ENCODE measurements around the gene TNFAIP1. TPM values are rescaled to one million over a fixed set of nuclear protein-coding genes. Genes with fewer than 3 reads are reported as not detected.

TNFAIP1 gene
- total RNA-seq, 1 experiment from 2014 or later: 19.7 TPM

GRCh38 chr17:28395968-28396367 lies 60.4 kb downstream of the TNFAIP1 start:
- no peak for DNase-seq (ENCODE audit: low read depth)

Other genes with a start within 250 kb of the TNFAIP1 start
- 24.9 and 27.2 TPM in 2 replicates for gene TMEM97, start 16.6 kb upstream of the TNFAIP1 start, total RNA-seq (2014; rRNA removed)
- 26.5 and 27.3 TPM in 2 replicates for gene IFT20, start 289 bp upstream of the TNFAIP1 start, total RNA-seq (2014; rRNA removed)
- 121 and 127 TPM in 2 replicates for gene POLDIP2, start 21.8 kb downstream of the TNFAIP1 start, total RNA-seq (2014; rRNA removed)
- gene SEBOX, start 29.4 kb downstream of the TNFAIP1 start, total RNA-seq (2014; rRNA removed): not detected in 2 replicates
- 0.40 TPM in 1 of 2 replicates, not detected in the other for gene VTN, start 34.5 kb downstream of the TNFAIP1 start, total RNA-seq (2014; rRNA removed)
- gene SARM1, start 35.9 kb downstream of the TNFAIP1 start, total RNA-seq (2014; rRNA removed): 13.5 and 18.5 TPM in 2 replicates
- gene SLC46A1, start 70.5 kb downstream of the TNFAIP1 start, total RNA-seq (2014; rRNA removed): 1.0 and 1.2 TPM in 2 replicates
- not detected in 2 replicates for gene SLC13A2, start 137.9 kb downstream of the TNFAIP1 start, total RNA-seq (2014; rRNA removed)
- gene FOXN1, start 170.6 kb downstream of the TNFAIP1 start, total RNA-seq (2014; rRNA removed): not detected in 2 replicates
- 44.3 and 47.6 TPM in 2 replicates for gene UNC119, start 216.9 kb downstream of the TNFAIP1 start, total RNA-seq (2014; rRNA removed)
- gene PIGS, start 235.8 kb downstream of the TNFAIP1 start, total RNA-seq (2014; rRNA removed): 45.2 and 65.0 TPM in 2 replicates
- gene ALDOC, start 241.1 kb downstream of the TNFAIP1 start, total RNA-seq (2014; rRNA removed): 38.5 and 47.4 TPM in 2 replicates